Stimulated activated CD8-positive, alpha-beta memory T cell treated with anti-CD3 and anti-CD28 coated beads, Interleukin-7, amount 100 ng/mL, for 4 hours (primary cell): ENCODE results near the gene SH2D3C.

Experiments
- DNase-seq, 2 donors: peaks; one replicate each; pipeline ENCODE4 v3.0.0-alpha.2; 2020; ENCODE audit warnings: low read depth in 2 of 2

SH2D3C gene

GRCh38 chr9:127703289-127703946 is 75.0 kb downstream of the SH2D3C start:
- no peak for DNase-seq

GRCh38 chr9:127700594-127701255 is 77.7 kb downstream of the SH2D3C start:
- no peak for DNase-seq

GRCh38 chr9:127700140-127700539 is 78.3 kb downstream of the SH2D3C start:
- DNase-seq: no peak

GRCh38 chr9:127698985-127699670 is 79.3 kb downstream of the SH2D3C start:
- DNase-seq: peak; percentile 75 to 79

GRCh38 chr9:127698386-127698785 is 80.1 kb downstream of the SH2D3C start:
- DNase-seq: no peak

- no peak for DNase-seq
These were observed 80.9 kb downstream of the SH2D3C start for GRCh38 chr9:127697575-127697974.

- no peak for DNase-seq
These were observed 83.4 kb downstream of the SH2D3C start for GRCh38 chr9:127694890-127695720.

- DNase-seq: no peak
These were observed 84.8 kb downstream of the SH2D3C start for GRCh38 chr9:127693697-127694096.

- DNase-seq: no peak
These were observed 85.3 kb downstream of the SH2D3C start for GRCh38 chr9:127693143-127693542.

GRCh38 chr9:127692071-127692470 is 86.4 kb downstream of the SH2D3C start:
- DNase-seq: no peak

GRCh38 chr9:127690735-127691134 is 87.7 kb downstream of the SH2D3C start:
- DNase-seq: no peak

- DNase-seq: no peak
These were observed 89.0 kb downstream of the SH2D3C start for GRCh38 chr9:127689329-127690000.
